ENCODE data around the gene FSIP1.

Gene FSIP1

DNA sequence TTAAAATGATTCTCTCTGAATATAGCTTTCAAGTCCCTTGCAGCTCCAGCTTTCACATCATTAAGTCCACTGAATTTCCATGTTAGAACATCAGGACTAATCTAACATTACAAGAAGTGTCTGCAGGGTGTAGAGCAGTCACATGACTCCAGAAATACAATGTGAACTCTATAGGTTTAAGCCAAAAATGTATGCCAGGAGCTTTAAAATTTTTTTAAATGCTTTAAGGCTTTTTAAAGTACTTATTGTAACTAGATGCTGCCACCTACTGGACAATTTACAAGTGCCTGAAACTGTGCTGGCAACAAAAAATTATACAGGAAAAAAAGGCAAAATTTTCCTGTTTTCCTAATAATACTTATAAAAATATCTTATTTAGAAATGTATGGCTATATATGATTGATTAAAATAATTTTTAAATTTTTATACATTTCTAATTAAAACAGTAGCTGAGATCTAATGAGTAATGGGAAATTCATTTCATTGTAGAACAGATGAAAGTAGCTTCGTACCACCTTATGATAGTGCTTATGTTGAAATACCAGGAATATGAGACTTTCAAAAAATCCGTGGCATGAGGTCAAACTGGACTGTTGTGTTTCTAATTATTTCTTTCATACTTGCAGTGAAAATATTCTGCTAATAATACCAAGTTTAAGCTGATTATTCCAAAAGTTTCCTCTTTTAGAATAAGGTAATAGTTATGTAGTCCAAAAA lies 25.7 kb downstream of the FSIP1 start:
- TF ChIP-seq GATA3 (IDR thresholded peaks at IDR 0.05; ENCODE audit: low read depth, low read length) = no peak
- TF ChIP-seq GATA2 (IDR thresholded peaks at IDR 0.05; ENCODE audit: low read depth, low read length) = no peak

GRCh38 chr15:39752991-39753390 lies 29.6 kb downstream of the FSIP1 start:
- TF ChIP-seq GATA3 (IDR thresholded peaks at IDR 0.05; ENCODE audit: low read depth, low read length) (no peak), GATA2 (IDR thresholded peaks at IDR 0.05; ENCODE audit: low read depth, low read length) (no peak)

DNA sequence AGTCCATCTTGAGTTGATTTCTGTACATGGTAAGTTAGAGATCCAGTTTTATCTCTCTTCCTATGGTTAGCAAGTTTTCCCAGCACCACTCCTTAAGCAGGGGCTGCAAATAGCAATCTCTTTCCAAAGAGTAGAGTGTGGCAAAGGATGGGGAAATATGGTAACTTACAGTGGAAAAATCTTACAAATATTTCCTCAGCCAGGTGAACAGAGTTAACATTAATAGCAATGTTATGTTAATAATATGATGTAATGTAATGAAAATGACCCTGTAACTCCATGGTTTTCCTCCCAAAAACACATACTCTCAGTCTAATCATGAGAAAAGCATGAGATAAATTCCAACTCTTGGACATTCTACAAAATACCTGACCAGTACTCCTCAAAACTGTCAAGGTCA lies 30.4 kb downstream of the FSIP1 start:
- TF ChIP-seq GATA2 (IDR thresholded peaks at IDR 0.05; ENCODE audit: low read depth, low read length) = no peak
- no peak for TF ChIP-seq GATA3 (IDR thresholded peaks at IDR 0.05; ENCODE audit: low read depth, low read length)

DNA sequence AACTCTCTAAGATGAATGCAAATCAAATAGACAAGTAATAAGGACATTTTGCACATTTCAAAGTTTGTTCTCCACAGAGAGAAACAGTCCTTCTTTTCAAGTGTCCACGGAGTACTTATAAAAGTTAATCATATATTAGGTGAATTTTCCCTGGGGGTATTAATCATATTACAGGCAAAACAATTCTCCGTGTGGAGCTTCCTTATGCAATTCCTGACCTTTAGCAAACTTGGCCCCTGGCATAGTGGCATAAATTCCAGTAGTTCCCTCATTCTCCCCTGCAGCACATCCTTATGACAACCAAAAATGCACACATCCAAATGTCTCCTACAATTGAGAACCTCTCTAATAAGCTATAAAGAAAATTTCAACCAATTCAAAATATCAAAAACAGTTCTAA lies 34.4 kb downstream of the FSIP1 start:
- TF ChIP-seq GATA3 (IDR thresholded peaks at IDR 0.05; ENCODE audit: low read depth, low read length) = no peak
- TF ChIP-seq GATA2 (IDR thresholded peaks at IDR 0.05; ENCODE audit: low read depth, low read length) = no peak

DNA sequence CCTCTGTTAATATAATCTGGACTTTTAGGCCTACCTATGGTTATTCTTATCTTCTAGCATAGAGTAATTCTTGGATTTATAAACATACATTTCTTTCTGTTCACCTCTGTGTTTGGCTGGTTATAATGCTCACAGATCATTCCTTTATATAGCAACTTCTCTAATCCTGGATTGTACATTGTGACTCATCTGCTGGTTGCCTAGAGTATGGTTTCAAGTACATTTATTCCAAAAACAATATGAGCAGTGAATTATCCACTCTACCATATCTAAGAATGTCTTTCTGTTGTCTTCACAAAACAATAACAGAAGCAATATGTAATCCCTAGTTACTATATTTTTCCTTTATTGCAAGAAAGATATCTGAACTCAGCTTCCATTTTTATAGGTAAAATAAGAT lies 35.3 kb downstream of the FSIP1 start:
- TF ChIP-seq GATA2 (IDR thresholded peaks at IDR 0.05; ENCODE audit: low read depth, low read length) (no peak), GATA3 (IDR thresholded peaks at IDR 0.05; ENCODE audit: low read depth, low read length) (no peak)

DNA sequence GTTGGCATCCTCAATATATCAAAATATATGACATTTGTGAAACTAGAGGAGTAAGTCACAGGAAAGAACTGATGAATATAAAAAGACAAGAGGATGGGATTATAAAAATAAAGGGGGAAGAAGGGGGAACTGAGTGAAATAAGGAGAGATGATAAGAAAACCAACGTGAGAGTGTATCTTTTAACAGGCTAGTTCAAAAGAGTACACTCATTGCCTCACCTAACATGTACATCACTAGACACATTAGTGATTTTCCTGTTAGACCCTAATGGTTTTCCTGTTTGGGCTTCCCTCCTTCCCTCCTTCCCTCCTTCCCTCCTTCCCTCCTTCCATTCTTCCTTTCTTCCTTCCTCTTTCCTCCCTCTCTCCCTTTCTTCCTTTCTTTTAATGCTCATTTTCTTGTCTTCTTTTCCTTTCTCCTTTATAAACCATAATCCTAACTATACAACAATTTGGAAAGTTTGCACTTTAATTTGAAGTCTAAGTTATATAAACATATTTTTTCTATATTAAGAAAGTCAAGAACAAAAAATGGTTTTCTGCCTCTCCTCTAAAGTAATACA lies 35.8 kb downstream of the FSIP1 start:
- TF ChIP-seq GATA2 (IDR thresholded peaks at IDR 0.05; ENCODE audit: low read depth, low read length) (no peak), GATA3 (IDR thresholded peaks at IDR 0.05; ENCODE audit: low read depth, low read length) (no peak)

DNA sequence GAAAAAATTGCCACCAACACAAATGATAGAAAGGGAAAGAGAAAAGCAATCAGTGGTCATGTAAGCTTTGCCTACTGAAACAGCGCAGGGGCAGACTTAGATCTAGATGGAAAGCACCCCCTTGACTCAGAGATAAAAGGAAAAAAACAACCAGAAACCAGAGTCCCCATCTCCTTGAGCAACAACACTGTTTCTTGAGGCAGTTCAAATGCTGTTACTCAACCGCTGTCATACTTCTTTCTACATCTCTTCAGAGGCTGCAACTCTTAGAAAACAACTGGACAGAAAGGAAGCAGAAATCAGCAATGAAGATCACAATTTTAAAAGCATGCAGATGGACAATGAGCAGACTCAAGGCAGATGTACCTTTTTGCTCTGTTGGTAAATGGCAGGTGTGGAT lies 36.5 kb downstream of the FSIP1 start:
- no peak for TF ChIP-seq GATA2 (IDR thresholded peaks at IDR 0.05; ENCODE audit: low read depth, low read length)
- TF ChIP-seq GATA3 (IDR thresholded peaks at IDR 0.05; ENCODE audit: low read depth, low read length) = no peak

GRCh38 chr15:39745415-39745814 lies 37.2 kb downstream of the FSIP1 start:
- TF ChIP-seq GATA2 (IDR thresholded peaks at IDR 0.05; ENCODE audit: low read depth, low read length) = no peak
- TF ChIP-seq GATA3 (IDR thresholded peaks at IDR 0.05; ENCODE audit: low read depth, low read length) = no peak

- TF ChIP-seq GATA2 (IDR thresholded peaks at IDR 0.05; ENCODE audit: low read depth, low read length) = no peak
- TF ChIP-seq GATA3 (IDR thresholded peaks at IDR 0.05; ENCODE audit: low read depth, low read length) = no peak
These were observed 38.1 kb downstream of the FSIP1 start for GRCh38 chr15:39744334-39745103.

DNA sequence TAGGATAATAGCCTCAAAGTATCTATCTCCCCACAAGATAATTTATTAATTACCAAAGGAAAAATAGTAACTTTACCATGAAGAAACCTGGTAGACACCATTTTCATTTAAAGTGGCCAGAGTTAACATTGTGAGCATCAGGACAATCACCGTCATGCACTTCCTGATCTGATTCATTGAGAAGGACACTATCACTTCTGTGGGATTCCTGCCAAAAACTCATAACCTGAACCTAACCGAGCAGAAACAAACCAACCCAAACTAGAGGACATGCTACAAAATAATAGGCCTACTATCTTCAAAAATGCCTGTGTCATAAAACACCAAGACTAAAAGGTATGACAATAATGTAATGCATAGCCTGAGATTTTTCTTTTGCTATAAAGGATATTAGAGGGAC lies 39.0 kb downstream of the FSIP1 start:
- TF ChIP-seq GATA3 (IDR thresholded peaks at IDR 0.05; ENCODE audit: low read depth, low read length) = no peak
- TF ChIP-seq GATA2 (IDR thresholded peaks at IDR 0.05; ENCODE audit: low read depth, low read length) = no peak

GRCh38 chr15:39741258-39741657 lies 41.4 kb downstream of the FSIP1 start:
- TF ChIP-seq GATA3 (IDR thresholded peaks at IDR 0.05; ENCODE audit: low read depth, low read length) (no peak), GATA2 (IDR thresholded peaks at IDR 0.05; ENCODE audit: low read depth, low read length) (no peak)

DNA sequence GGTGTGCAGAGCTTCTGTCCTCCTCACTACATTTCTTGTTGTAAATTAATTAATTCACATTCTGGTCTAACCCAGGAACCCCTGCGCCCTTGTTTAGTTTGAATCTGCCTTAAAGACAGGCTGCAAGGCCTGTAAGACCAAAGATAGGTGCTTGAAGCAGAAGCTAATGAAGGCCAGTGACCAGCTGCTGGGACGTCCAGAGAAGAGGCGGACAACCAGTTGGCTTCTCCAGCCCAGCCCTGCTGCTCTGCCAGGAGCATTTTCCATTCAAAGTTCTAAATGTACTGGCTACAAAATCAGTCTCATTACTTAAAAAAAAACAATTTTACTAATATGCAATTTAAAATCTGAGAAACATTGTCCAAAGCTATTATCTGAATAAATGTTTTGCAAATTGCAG lies 43.6 kb downstream of the FSIP1 start:
- TF ChIP-seq GATA2 (IDR thresholded peaks at IDR 0.05; ENCODE audit: low read depth, low read length) (no peak), GATA3 (IDR thresholded peaks at IDR 0.05; ENCODE audit: low read depth, low read length) (no peak)

DNA sequence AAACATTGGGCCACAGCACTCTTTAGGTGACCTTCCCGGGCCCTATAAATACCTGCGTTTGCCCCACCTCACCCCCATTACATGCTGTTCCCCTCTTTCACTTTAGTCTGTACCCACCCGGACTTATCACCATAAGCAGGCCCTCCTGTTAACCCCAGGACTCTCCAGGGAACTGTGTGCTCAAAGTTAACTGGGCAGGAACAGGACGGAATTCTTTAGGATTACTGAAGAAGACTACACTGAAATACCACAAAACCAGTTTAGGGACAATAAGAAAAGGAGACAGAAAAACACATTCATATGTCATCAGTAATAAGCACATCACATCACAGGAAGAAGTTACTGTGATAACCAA lies 45.5 kb downstream of the FSIP1 start:
- TF ChIP-seq GATA2 (IDR thresholded peaks at IDR 0.05; ENCODE audit: low read depth, low read length) (no peak), GATA3 (IDR thresholded peaks at IDR 0.05; ENCODE audit: low read depth, low read length) (no peak)

DNA sequence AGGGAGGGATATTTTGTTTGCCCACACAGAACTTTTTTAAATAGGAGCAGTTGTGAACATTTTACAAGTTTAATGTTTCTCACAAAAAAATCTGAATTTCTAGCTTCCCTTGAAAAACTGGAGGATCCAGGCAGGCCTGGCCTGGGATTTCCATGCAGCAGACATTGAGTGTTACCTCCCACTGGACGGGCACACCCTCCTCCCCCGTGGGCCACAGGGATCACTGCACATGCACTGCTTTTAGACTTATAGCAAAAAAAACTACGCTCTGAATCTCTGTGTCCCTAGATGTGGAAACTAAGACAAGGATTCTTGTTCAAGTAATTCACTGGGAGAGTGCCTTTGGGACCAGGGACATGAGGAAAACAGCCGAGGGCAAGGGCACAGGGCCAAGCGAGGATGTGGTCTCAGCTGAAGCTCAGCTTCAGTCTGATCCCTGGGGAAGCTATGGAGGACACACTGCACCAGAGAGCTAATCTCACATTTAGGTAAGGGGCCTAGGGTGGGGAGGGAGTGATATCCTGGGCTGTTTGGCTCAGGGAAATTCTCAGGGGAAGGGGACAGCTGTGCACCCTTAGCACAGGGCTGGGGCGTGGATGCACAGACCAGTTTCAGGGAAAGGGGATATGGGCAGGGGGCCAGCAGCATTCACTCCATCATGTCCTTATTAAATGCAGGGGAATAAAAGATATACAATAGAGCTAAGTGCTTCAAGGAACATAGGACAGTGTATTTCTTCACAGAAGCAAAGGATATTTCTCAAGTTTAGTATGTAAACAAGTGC lies 46.0 kb downstream of the FSIP1 start:
- TF ChIP-seq GATA2 (IDR thresholded peaks at IDR 0.05; ENCODE audit: low read depth, low read length) (no peak), GATA3 (IDR thresholded peaks at IDR 0.05; ENCODE audit: low read depth, low read length) (no peak)
